Raji (cell line): ENCODE measurements around the gene GALNT18.

Experiments used
- POLR2A ChIP-seq: IDR thresholded peaks from 2 replicates; pipeline ENCODE4 v1.6.1; 2011; ENCODE audit warnings: low read depth, low read length, control low read depth; ENCODE audit not compliant: insufficient read depth

The GALNT18 gene

DNA sequence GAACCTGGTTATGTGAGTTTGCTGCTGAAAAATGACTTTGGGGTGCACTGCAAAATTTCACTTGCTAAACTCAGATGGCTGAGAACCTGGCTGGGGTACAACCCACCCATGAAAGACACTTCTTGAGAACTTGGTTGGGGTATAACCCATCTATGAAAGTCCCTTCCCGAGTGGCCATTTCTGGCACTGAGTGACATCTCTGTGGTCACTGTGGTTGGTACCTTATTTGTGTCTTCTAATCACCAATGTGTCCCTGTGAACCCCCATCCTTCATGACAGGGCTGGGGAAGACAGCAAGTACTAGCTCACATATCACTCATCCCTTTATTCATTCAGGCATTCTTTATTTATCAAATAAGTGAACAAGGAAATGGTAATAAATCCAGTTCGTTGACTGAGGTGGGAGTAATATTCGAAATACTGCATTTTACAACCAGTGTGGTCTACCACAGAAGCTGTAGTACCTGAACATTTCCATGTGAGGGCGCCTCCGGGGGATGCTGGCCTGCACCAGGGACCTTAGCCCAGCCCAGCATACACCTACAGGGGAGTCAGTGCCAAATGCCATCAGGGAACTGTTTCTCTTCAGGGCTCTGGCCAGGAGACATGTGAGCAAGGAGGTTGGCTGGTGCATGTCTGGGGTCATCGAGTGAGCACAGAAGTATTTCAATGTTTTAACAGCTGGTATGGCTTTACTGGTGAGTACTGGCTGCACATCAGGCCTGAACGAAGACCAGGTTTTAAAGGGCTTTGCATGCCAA lies 390.8 kb downstream of the GALNT18 start:
- TF ChIP-seq POLR2A: no peak

DNA sequence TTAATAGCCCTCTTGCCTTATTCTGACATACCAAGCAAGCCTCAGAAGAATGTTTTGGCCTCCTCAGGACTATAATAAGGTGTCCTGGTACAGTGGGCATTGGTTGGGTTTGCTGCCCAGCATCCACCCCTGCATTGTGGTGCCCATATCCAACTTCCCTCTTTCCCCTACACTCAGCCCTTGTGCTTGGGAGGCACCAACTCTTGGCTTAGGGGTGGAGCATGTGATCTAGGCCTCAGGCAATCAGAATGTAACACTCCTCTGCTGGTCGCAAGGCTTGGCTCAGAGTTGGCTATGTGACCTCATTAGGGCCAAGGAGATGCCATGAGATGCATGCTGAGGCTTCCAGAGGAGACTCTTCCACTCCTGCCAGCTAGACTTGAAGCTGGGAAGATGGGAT lies 391.7 kb downstream of the GALNT18 start:
- no peak for TF ChIP-seq POLR2A

GRCh38 chr11:11229647-11230046 lies 392.2 kb downstream of the GALNT18 start:
- no peak for TF ChIP-seq POLR2A

DNA sequence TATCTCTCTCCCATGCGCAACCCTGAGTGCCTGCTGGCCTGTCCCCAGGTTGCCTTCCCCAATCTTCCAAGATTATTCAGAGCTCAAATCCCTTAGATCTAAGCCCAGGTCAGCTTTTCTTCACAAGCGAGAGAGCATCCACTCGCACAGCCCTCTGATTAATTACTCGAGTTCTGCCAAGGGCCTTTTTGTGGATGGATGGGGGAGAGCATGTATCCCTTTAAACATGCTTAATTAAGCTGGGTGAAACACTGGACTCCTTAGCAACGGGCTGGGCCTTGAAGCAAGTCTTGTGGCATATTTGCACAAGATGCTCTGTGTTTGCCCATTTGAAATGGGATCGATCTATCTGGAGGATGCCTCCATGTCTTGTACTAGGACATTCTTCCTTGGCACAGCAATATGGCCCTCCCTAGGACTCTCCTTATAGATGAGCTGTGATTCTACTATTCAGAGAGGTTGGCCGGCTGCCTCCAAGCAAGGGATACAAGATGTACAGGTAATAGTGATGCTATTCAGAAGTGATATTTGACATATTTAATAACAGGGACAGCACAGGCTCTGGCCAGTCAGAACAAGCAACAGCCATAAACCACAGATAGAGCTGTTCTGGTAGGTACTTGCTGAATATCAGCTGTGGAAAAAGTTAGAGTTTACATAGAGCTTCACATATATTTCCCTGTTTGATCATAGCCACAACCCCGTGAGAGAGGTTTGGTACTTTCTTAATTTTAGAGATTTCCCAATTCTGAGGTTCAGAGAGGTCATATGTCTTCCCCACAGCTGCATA lies 394.3 kb downstream of the GALNT18 start:
- no peak for TF ChIP-seq POLR2A
